C4-2B (cell line): ENCODE results near the gene FAM13A.
"Not testable (repeated sequence)": the region's sequence is repeated elsewhere in the genome, so short reads cannot be mapped to it uniquely, and the experiment has no call there.

Source experiments
- CTCF ChIP-seq: fragments of 450-650 bp; conservative IDR thresholded peaks from 2 replicates; pipeline ENCODE4 v1.5.1; 2017; ENCODE audit warnings: mild to moderate bottlenecking
- ZFX ChIP-seq: fragments of 450-650 bp; IDR thresholded peaks from 2 replicates; pipeline ENCODE4 v1.6.1; 2017

- TF ChIP-seq CTCF, ZFX: not testable (repeated sequence)
Observed at GRCh38 chr4:88887409-88887808, 169.6 kb downstream of the FAM13A start.
